Mesenchymal stem cell (in vitro differentiated cells and primary cell): ENCODE data around the gene LPP.

Experiments used
- DNase-seq: peaks from one replicate; pipeline ENCODE4 v3.0.0-alpha.2; 2013
- H2AFZ ChIP-seq: one replicate; pipeline ENCODE4 v1.6.1; 2013; ENCODE audit warnings: low read depth, mild to moderate bottlenecking, control low read depth, inconsistent platforms, low read length, moderate library complexity
- H2AK5ac ChIP-seq: 2 replicates; pipeline ENCODE4 v1.6.1; 2013; ENCODE audit warnings: low read length, moderate library complexity, mild to moderate bottlenecking, inconsistent platforms; ENCODE audit not compliant: severe bottlenecking
- H2BK120ac ChIP-seq: one replicate; pipeline ENCODE4 v1.6.1; 2013; ENCODE audit warnings: low read depth, mild to moderate bottlenecking, inconsistent platforms, low read length, moderate library complexity
- H2BK12ac ChIP-seq, 2 experiments: one replicate each; pipeline ENCODE4 v1.6.1; 2013; ENCODE audit warnings: inconsistent platforms in 2 of 2, low read length in 2 of 2, mild to moderate bottlenecking in 2 of 2, moderate library complexity in 2 of 2, control low read depth in 1 of 2
- H2BK15ac ChIP-seq: one replicate; pipeline ENCODE4 v1.6.1; 2013; ENCODE audit warnings: mild to moderate bottlenecking, low read depth, inconsistent platforms; ENCODE audit not compliant: poor library complexity, severe bottlenecking
- H2BK5ac ChIP-seq: 2 replicates; pipeline ENCODE4 v1.6.1; 2013; ENCODE audit warnings: low read depth, mild to moderate bottlenecking, low read length, control low read depth, inconsistent platforms; ENCODE audit not compliant: poor library complexity, severe bottlenecking
- H3K14ac ChIP-seq, 2 experiments: one replicate each; pipeline ENCODE4 v1.6.1; 2013; ENCODE audit warnings: inconsistent platforms in 2 of 2, low read length in 2 of 2, control low read depth in 1 of 2, mild to moderate bottlenecking in 1 of 2, moderate library complexity in 1 of 2
- H3K18ac ChIP-seq, 2 experiments: one replicate each; pipeline ENCODE4 v1.6.1; 2013; ENCODE audit warnings: inconsistent platforms in 2 of 2, low read length in 2 of 2, control low read depth in 1 of 2, low read depth in 1 of 2, mild to moderate bottlenecking in 1 of 2
- H3K23ac ChIP-seq, 2 experiments: one replicate each; pipeline ENCODE4 v1.6.1; 2013; ENCODE audit warnings: inconsistent platforms in 2 of 2, low read length in 2 of 2, mild to moderate bottlenecking in 2 of 2, moderate library complexity in 2 of 2, control low read depth in 1 of 2
- H3K27ac ChIP-seq: 2 replicates; pipeline ENCODE4 v1.5.1; 2013; ENCODE audit warnings: mild to moderate bottlenecking, moderate library complexity, low read length, control low read depth, inconsistent platforms; ENCODE audit not compliant: poor library complexity, severe bottlenecking
- H3K27me3 ChIP-seq, 2 experiments: 2 replicates each; pipeline versions ENCODE4 v1.6.1 to v1.7.0; 2013; ENCODE audit warnings: low read length in 2 of 2, mild to moderate bottlenecking in 2 of 2, moderate library complexity in 2 of 2, control low read depth in 1 of 2, inconsistent platforms in 1 of 2; ENCODE audit not compliant: control insufficient read depth in 1 of 2, insufficient read depth in 1 of 2
- H3K36me3 ChIP-seq, 2 experiments: 2 replicates each; pipeline versions ENCODE4 v1.6.1 to v1.7.0; 2013; ENCODE audit warnings: low read length in 2 of 2, control low read depth in 1 of 2, inconsistent platforms in 1 of 2, low read depth in 1 of 2, mild to moderate bottlenecking in 1 of 2; ENCODE audit not compliant: insufficient read depth in 2 of 2, control insufficient read depth in 1 of 2
- H3K4ac ChIP-seq, 2 experiments: one replicate each; pipeline ENCODE4 v1.6.1; 2013; ENCODE audit warnings: inconsistent platforms in 2 of 2, low read length in 2 of 2, mild to moderate bottlenecking in 2 of 2, moderate library complexity in 2 of 2, control low read depth in 1 of 2, low read depth in 1 of 2
- H3K4me1 ChIP-seq: 2 replicates; pipeline ENCODE4 v1.6.1; 2013; ENCODE audit warnings: low read depth, low read length, control low read depth; ENCODE audit not compliant: control insufficient read depth, insufficient read depth
- H3K4me2 ChIP-seq: 2 replicates; pipeline ENCODE4 v1.6.1; 2013; ENCODE audit warnings: low read length, mild to moderate bottlenecking, inconsistent platforms; ENCODE audit not compliant: poor library complexity, severe bottlenecking
- H3K4me3 ChIP-seq, 2 experiments: 2 replicates each; pipeline versions ENCODE4 v1.5.1 to v1.7.0; 2013; ENCODE audit warnings: low read length in 2 of 2, mild to moderate bottlenecking in 2 of 2, control low read depth in 1 of 2, low read depth in 1 of 2; ENCODE audit not compliant: insufficient read depth in 1 of 2
- H3K79me1 ChIP-seq: replicated peaks from 2 replicates; pipeline ENCODE4 v1.6.1; 2013; ENCODE audit warnings: mild to moderate bottlenecking, control low read depth, low read length, inconsistent platforms; ENCODE audit not compliant: poor library complexity, severe bottlenecking
- H3K9ac ChIP-seq: 2 replicates; pipeline ENCODE4 v1.7.0; 2013; ENCODE audit warnings: mild to moderate bottlenecking, low read length, moderate library complexity
- H3K9me3 ChIP-seq: 2 replicates; pipeline ENCODE4 v1.7.0; 2013; ENCODE audit warnings: mild to moderate bottlenecking, low read length; ENCODE audit not compliant: control insufficient read depth
- H4K8ac ChIP-seq: one replicate; pipeline ENCODE4 v1.6.1; 2013; ENCODE audit warnings: inconsistent platforms, mild to moderate bottlenecking, low read length, moderate library complexity
- H4K91ac ChIP-seq: one replicate; pipeline ENCODE4 v1.6.1; 2013; ENCODE audit warnings: mild to moderate bottlenecking, low read length, inconsistent platforms
- WGBS: methylation state at CpG from one replicate; pipeline ENCODE4 v1.1.7; 2013; ENCODE audit warnings: mixed read lengths; 5-methylcytosine and 5-hydroxymethylcytosine counted together

The LPP gene

GRCh38 chr3:188776447-188776846, 622.5 kb downstream of the LPP start:
- Histone ChIP-seq H3K27me3 (no peaks in the 10 kb centered on the region), H2AFZ (no peak overlapping the region), H3K23ac (no peak overlapping the region), H3K18ac (no peak overlapping the region), H3K9ac (no peak overlapping the region), H2BK5ac (no peak overlapping the region), H3K14ac (no peak overlapping the region), H3K9me3 (no peaks in the 10 kb centered on the region), H2AK5ac (no peak overlapping the region), H2BK12ac (no peak overlapping the region), H3K4me3 (no peak overlapping the region), H3K4me2 (no peak overlapping the region), H2BK120ac (no peak overlapping the region), H3K4ac (no peak overlapping the region), H4K91ac (no peak overlapping the region), H3K27ac (no peak overlapping the region), H3K79me1 (peaks cover 22% of the 10 kb centered on the region), H3K4me1 (no peaks in the 10 kb centered on the region), H3K36me3 (no peaks in the 10 kb centered on the region), H4K8ac (no peak overlapping the region), H2BK15ac (no peak overlapping the region)
- no peak for DNase-seq
- 100% methylated on average over 1 of the region's 1 CpG for WGBS

DNA sequence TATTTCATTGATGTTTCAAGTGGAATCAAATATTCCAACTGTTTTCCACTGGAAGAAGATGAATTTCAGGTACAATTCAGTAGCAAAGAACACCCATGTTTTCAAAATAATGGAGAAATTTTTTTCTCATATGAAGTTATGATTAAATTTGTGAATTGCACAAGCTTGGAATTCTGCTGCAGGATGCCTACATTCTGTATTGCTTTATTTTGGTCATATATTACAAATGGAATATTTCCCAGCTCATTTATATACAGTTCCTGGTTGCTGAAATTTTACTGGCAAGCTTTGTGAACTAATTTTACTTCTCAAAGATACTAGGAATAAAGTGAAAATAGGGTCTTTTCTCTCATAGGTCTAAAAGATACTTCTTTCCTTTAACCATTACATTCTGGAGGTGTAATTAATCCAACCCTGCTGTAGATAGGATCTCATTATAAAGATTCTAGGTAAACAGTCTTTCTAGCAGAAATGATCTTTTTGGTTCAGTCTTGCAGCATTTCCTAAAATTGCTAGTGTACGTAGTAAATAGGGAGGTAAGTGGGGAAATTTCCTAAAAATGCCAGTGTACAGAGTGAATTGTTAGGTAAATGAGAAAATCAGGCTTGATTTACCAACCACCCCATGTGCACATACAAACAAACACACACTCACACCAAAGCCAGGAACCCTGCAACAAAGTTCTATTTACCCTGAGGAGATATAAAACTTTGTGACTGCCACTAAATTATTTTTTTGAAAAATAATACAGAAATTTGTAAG, 624.3 kb downstream of the LPP start:
- no peak overlapping the region for H3K18ac ChIP-seq
- no peaks in the 10 kb centered on the region for H3K27me3 ChIP-seq
- H3K4me1 ChIP-seq: no peaks in the 10 kb centered on the region
- H3K36me3 ChIP-seq: no peaks in the 10 kb centered on the region
- no peak overlapping the region for H3K9ac ChIP-seq
- H4K8ac ChIP-seq: no peak overlapping the region
- no peaks in the 10 kb centered on the region for H3K9me3 ChIP-seq
- no peak overlapping the region for H2BK120ac ChIP-seq
- no peak for DNase-seq
- H2BK15ac ChIP-seq: no peak overlapping the region
- no peak overlapping the region for H2AFZ ChIP-seq
- WGBS: 80% methylated on average over 1 of the region's 1 CpG
- no peak overlapping the region for H2BK12ac ChIP-seq
- no peak overlapping the region for H3K4ac ChIP-seq
- H3K79me1 ChIP-seq: peaks cover 19% of the 10 kb centered on the region
- no peak overlapping the region for H2BK5ac ChIP-seq
- H2AK5ac ChIP-seq: no peak overlapping the region
- no peak overlapping the region for H3K4me2 ChIP-seq
- H3K14ac ChIP-seq: no peak overlapping the region
- H3K23ac ChIP-seq: no peak overlapping the region
- H3K4me3 ChIP-seq: no peak overlapping the region
- H3K27ac ChIP-seq: no peak overlapping the region
- H4K91ac ChIP-seq: no peak overlapping the region

GRCh38 chr3:188779281-188779980, 625.5 kb downstream of the LPP start:
- H3K79me1 ChIP-seq: peaks cover 19% of the 10 kb centered on the region
- peak overlapping the region; percentile 54 for H3K9ac ChIP-seq
- H3K4ac ChIP-seq: no peak overlapping the region
- no peak overlapping the region for H2BK5ac ChIP-seq
- DNase-seq: no peak
- H2AK5ac ChIP-seq: no peak overlapping the region
- H3K27me3 ChIP-seq: no peaks in the 10 kb centered on the region
- no peak overlapping the region for H2BK15ac ChIP-seq
- no peak overlapping the region for H3K4me2 ChIP-seq
- H3K27ac ChIP-seq: no peak overlapping the region
- no peak overlapping the region for H2BK12ac ChIP-seq
- H2AFZ ChIP-seq: no peak overlapping the region
- no peaks in the 10 kb centered on the region for H3K9me3 ChIP-seq
- 97% methylated on average over 6 of the region's 8 CpGs for WGBS
- H3K4me1 ChIP-seq: no peaks in the 10 kb centered on the region
- no peaks in the 10 kb centered on the region for H3K36me3 ChIP-seq
- no peak overlapping the region for H4K91ac ChIP-seq
- H3K4me3 ChIP-seq: peak overlapping the region in 1 of 2 experiments; percentile 21
- no peak overlapping the region for H3K14ac ChIP-seq
- H4K8ac ChIP-seq: no peak overlapping the region
- H3K23ac ChIP-seq: no peak overlapping the region
- no peak overlapping the region for H2BK120ac ChIP-seq
- peak overlapping the region in 1 of 2 experiments; percentile 73 for H3K18ac ChIP-seq
